Activated CD8-positive, alpha-beta memory T cell treated with anti-CD3 and anti-CD28 coated beads, Interleukin-2, amount 10 ng/mL, durations not matched to agents 7 days and 5 days (primary cell): ENCODE measurements around the gene PCSK6. TPM values are rescaled to one million over a fixed set of nuclear protein-coding genes. Genes with fewer than 3 reads are reported as not detected.
"Not testable (repeated sequence)": the region's sequence is repeated elsewhere in the genome, so short reads cannot be mapped to it uniquely, and the experiment has no call there.

Source experiments
- ATAC-seq: fragments of 150-1000 bp; cut with Tn5 transposase; one replicate; pipeline ENCODE4 v1.10.0; 2021; ENCODE audit warnings: moderate library complexity
- CTCF ChIA-PET: fragments of 350-600 bp; sonication (Branson Sonifier 250); formaldehyde crosslinking; loops from one replicate; lab custom pipeline; 2021; ENCODE audit warnings: antibody characterized with exemption; lab: Charles Lee
- DNase-seq: peaks from one replicate; pipeline ENCODE4 v3.0.0-alpha.2; 2020
- H3K27ac Mint-ChIP-seq: one replicate; pipeline ENCODE4 v1.8.0; 2021; ENCODE audit warnings: mild to moderate bottlenecking, mixed read lengths
- H3K27me3 Mint-ChIP-seq: one replicate; pipeline ENCODE4 v1.8.0; 2021; ENCODE audit warnings: mixed read lengths
- H3K36me3 Mint-ChIP-seq: one replicate; pipeline ENCODE4 v1.8.0; 2021; ENCODE audit warnings: mild to moderate bottlenecking, mixed read lengths
- H3K4me1 Mint-ChIP-seq: one replicate; pipeline ENCODE4 v1.8.0; 2021; ENCODE audit warnings: mixed read lengths
- H3K4me3 Mint-ChIP-seq: one replicate; pipeline ENCODE4 v1.8.0; 2021; ENCODE audit warnings: mild to moderate bottlenecking, moderate library complexity, mixed read lengths
- H3K9me3 Mint-ChIP-seq: one replicate; pipeline ENCODE4 v1.8.0; 2022; ENCODE audit warnings: low read depth, mixed read lengths
- total RNA-seq, 2 experiments: library from RNA; stranded (reverse); gene quantifications; one replicate each; pipeline ENCODE4 v1.2.3, GENCODE V29; 2021

PCSK6 gene
- total RNA-seq, 2 experiments from 2014 or later, result 0.44 to 1.5 TPM

GRCh38 chr15:101464256-101464998 lies 25.1 kb downstream of the PCSK6 start:
- CTCF ChIA-PET, result no interaction called here
- no peak overlapping the region for H3K27ac Mint-ChIP-seq
- DNase-seq, result no peak
- no peak for ATAC-seq
- peaks cover 6% of the 10 kb centered on the region for H3K36me3 Mint-ChIP-seq
- H3K27me3 Mint-ChIP-seq, result peaks cover 7% of the 10 kb centered on the region
- peaks cover 15% of the 10 kb centered on the region for H3K4me1 Mint-ChIP-seq
- peaks cover 4% of the 10 kb centered on the region for H3K9me3 Mint-ChIP-seq
- no peak overlapping the region for H3K4me3 Mint-ChIP-seq

DNA sequence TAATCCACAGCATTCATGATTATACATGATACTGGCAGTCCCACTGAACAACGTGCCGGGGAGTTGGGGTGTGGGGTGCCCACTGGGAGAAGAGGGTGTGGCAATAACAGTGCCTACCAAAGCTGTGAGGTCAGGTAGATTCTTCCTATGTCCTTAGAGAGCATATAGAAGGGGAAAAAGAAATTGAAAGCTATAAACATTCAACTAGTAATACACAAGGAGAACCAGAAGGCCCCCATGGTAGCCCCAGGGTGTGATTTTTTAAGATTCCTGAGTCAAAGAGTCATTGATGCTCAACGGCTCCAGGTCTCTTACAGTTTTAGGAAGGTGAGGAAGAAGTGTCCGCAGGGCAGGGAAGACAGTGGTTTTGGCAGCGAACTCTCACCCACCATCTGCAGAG lies 25.8 kb downstream of the PCSK6 start:
- DNase-seq, H3K4me3 Mint-ChIP-seq, H3K27ac Mint-ChIP-seq, H3K27me3 Mint-ChIP-seq, H3K9me3 Mint-ChIP-seq, H3K36me3 Mint-ChIP-seq, ATAC-seq, CTCF ChIA-PET: not testable (repeated sequence)
- H3K4me1 Mint-ChIP-seq, result peaks cover 15% of the 10 kb centered on the region

DNA sequence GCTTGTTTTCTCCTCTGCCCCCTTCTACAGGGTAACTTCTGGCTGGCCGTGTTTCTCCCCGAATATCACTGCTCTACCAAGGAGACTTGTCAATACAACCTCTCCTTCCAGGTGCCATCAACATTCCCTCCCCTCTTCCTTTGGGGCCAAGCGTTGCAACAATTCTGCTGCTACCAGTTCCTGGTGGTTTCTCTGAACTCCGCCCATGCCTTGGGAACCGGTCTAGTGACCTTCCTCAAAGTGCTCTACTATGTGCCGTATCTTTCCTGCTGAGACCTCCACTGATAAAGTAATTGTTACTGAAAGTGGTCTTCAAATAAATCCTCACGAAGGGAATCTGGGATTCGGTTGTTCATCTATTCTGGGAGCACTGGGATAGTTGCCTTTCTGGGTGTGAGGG lies 26.2 kb downstream of the PCSK6 start:
- Mint-ChIP-seq H3K4me1 (peaks cover 15% of the 10 kb centered on the region), H3K4me3 (no peak overlapping the region), H3K27ac (no peak overlapping the region), H3K9me3 (peaks cover 4% of the 10 kb centered on the region), H3K27me3 (peaks cover 3% of the 10 kb centered on the region), H3K36me3 (peaks cover 6% of the 10 kb centered on the region)
- DNase-seq, result no peak
- ATAC-seq, result no peak
- CTCF ChIA-PET, result no interaction called here

- Mint-ChIP-seq H3K9me3 (peaks cover 4% of the 10 kb centered on the region), H3K4me1 (peaks cover 15% of the 10 kb centered on the region), H3K27ac (peak overlapping the region; percentile 71), H3K27me3 (peaks cover 3% of the 10 kb centered on the region), H3K4me3 (no peak overlapping the region), H3K36me3 (peaks cover 6% of the 10 kb centered on the region)
- CTCF ChIA-PET, result no interaction called here
- peak; percentile 64 for ATAC-seq
- no peak for DNase-seq
Observed at GRCh38 chr15:101461097-101461496, 28.4 kb downstream of the PCSK6 start.

- H3K36me3 Mint-ChIP-seq, result peaks cover 4% of the 10 kb centered on the region
- no peaks in the 10 kb centered on the region for H3K9me3 Mint-ChIP-seq
Observed at GRCh38 chr15:101459579-101460300, 29.8 kb downstream of the PCSK6 start.

DNA sequence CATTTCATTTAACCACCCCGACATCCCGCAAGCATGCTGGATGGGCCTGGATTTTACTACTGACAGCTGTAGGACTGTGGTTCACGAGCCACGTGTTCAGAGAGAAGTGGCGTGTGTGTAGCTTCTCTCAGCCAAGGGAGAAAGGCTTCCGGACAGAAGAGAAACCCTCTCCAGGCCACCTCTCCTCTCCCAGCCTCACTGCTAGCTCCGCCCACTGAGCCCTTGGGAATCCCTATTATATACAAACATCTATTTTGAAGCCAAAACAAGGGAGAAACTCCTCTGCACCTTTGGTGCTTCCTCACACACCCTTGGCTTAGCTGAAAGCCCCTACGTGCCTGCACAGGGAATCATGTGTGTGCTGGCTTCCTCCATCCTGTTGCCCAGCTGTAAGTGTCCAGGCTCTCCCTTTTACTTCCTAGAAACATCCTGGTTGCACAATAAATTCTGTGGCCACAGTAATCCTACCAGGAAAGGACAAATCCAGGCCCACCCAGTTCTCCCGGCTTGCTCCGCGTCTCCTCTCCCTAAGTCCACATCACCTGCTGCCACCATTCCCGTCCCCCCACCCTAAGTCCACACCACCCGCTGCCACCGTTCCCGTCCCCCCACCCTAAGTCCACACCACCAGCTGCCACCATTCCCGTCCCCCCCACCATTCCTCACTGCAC lies 30.5 kb downstream of the PCSK6 start:
- no peaks in the 10 kb centered on the region for H3K9me3 Mint-ChIP-seq
- peaks cover 4% of the 10 kb centered on the region for H3K36me3 Mint-ChIP-seq
- ATAC-seq (no peak), DNase-seq (no peak)
- H3K27ac Mint-ChIP-seq, result no peak overlapping the region
- H3K27me3 Mint-ChIP-seq, result peaks cover 6% of the 10 kb centered on the region
- peaks cover 20% of the 10 kb centered on the region for H3K4me1 Mint-ChIP-seq
- H3K4me3 Mint-ChIP-seq, result no peak overlapping the region
- CTCF ChIA-PET, result no interaction called here

More at GRCh38 chr15:101459579-101460300, 29.8 kb downstream of the PCSK6 start:
- peaks cover 20% of the 10 kb centered on the region for H3K4me1 Mint-ChIP-seq
- H3K27me3 Mint-ChIP-seq, result peaks cover 3% of the 10 kb centered on the region
- no peak overlapping the region for H3K4me3 Mint-ChIP-seq
- CTCF ChIA-PET, result no interaction called here
- DNase-seq (no peak), ATAC-seq (no peak)
- H3K27ac Mint-ChIP-seq, result no peak overlapping the region

DNA sequence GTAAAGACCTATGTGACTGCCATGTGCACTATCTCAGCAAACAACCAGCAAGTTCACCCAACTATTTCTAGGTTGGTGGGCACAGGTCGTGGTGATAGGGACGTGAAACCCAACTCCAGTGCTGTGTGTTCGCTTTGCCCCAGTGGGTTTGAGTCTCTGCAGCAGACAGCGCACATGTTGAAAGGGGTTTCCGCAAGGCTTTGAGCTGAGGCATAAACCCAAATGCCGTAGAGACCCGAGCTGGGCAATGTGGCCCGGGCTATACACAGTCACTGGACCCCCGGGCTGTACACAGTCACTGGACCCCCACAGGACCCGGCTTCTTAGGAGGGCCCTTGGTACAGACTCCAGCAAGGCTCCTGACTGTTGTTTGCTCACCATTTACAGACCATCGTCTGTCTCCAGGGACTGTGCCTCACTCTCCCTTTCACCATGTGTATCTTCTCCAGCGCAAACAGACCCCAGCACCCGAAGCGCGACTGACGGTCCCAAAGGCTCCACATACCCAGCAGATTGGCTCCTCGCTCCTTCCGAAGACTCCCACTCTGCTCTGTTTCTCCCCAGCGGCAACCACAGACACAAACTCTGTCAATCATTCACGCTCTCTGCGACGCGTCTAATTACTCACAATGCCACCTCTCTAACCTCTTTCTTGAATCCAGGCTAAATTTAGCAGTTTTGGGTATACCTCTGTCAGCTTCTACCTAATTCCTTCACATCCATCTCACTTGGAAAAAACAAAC lies 31.2 kb downstream of the PCSK6 start:
- DNase-seq (no peak), ATAC-seq (no peak)
- Mint-ChIP-seq H3K4me1 (peaks cover 20% of the 10 kb centered on the region), H3K9me3 (no peaks in the 10 kb centered on the region), H3K27ac (no peak overlapping the region), H3K4me3 (no peak overlapping the region), H3K36me3 (peaks cover 4% of the 10 kb centered on the region), H3K27me3 (peaks cover 7% of the 10 kb centered on the region)
- CTCF ChIA-PET, result no interaction called here

- ATAC-seq, result no peak
- H3K27ac Mint-ChIP-seq, result no peak overlapping the region
- H3K27me3 Mint-ChIP-seq, result peaks cover 11% of the 10 kb centered on the region
- DNase-seq, result no peak
- H3K4me1 Mint-ChIP-seq, result peaks cover 20% of the 10 kb centered on the region
- CTCF ChIA-PET, result no interaction called here
- H3K36me3 Mint-ChIP-seq, result peaks cover 4% of the 10 kb centered on the region
- H3K4me3 Mint-ChIP-seq, result no peak overlapping the region
- H3K9me3 Mint-ChIP-seq, result no peaks in the 10 kb centered on the region
Observed at GRCh38 chr15:101457696-101458095, 31.8 kb downstream of the PCSK6 start.

- DNase-seq (no peak), ATAC-seq (no peak)
- no peaks in the 10 kb centered on the region for H3K9me3 Mint-ChIP-seq
- peaks cover 17% of the 10 kb centered on the region for H3K4me1 Mint-ChIP-seq
- no peak overlapping the region for H3K4me3 Mint-ChIP-seq
- no peak overlapping the region for H3K27ac Mint-ChIP-seq
- H3K27me3 Mint-ChIP-seq, result peaks cover 20% of the 10 kb centered on the region
- H3K36me3 Mint-ChIP-seq, result peaks cover 2% of the 10 kb centered on the region
- CTCF ChIA-PET, result interaction anchor here (1.0 kb wide), 1 partner anchor 135 kb away, joined by 3 read pairs; no protein-coding TSS in a partner anchor
Observed at GRCh38 chr15:101456057-101456739, 33.3 kb downstream of the PCSK6 start.

DNA sequence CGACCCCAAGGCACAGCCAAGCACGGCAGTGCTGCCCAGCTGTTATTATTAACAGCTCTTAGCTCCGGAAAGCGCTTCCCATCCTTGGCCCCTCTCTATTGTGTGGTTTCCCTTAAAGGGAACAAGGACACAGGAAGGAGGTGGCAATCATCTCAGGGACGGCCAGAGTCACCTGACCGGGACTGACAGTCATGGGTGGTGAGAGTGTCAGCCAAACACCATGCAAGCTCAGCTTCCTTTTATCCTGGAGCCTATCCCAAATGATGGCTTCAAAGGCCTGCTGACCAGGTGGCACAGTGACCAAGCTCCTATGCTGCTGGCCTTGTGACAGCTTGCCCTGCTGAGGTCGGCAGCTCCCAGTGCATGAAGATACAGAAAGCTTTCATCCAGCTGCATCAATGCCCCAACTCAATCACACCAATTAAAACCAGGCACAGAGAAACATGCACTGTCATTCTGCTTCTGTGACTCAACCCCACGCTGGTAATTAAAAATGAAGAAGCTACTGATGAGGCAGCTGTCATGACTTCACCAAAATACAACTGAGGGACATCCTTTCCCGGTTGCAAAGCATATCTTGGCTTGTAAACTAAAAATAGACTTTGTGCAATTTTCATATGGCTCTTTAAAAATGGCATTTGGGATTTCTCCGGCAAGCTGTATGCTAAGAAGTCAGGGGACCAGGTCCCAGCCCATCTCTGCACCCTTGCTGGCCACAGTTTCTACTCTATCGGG lies 34.0 kb downstream of the PCSK6 start:
- H3K9me3 Mint-ChIP-seq, result no peaks in the 10 kb centered on the region
- H3K27ac Mint-ChIP-seq, result no peak overlapping the region
- CTCF ChIA-PET, result no interaction called here
- DNase-seq (no peak), ATAC-seq (peak; percentile 27)
- H3K36me3 Mint-ChIP-seq, result peaks cover 2% of the 10 kb centered on the region
- H3K27me3 Mint-ChIP-seq, result peaks cover 23% of the 10 kb centered on the region
- peaks cover 9% of the 10 kb centered on the region for H3K4me1 Mint-ChIP-seq
- H3K4me3 Mint-ChIP-seq, result no peak overlapping the region

DNA sequence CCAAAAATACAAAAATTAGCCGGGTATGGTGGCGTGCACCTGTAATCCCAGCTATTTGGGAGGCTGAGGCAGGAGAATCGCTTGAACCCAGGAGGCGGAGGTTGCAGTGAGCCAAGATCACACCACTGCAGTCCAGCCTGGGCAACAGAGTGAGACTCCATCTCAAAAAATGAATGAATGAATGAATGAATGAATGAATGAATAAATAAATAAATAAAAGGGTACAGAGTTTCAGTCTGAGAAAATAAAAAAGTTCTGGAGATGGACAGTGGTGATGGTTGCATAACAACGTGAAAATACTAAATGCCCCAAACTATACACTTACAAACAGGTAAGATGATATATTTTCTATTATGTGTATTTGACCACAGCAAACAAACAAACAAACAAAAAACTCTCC lies 34.7 kb downstream of the PCSK6 start:
- H3K36me3 Mint-ChIP-seq, H3K9me3 Mint-ChIP-seq, CTCF ChIA-PET, ATAC-seq, H3K27ac Mint-ChIP-seq, H3K4me3 Mint-ChIP-seq, DNase-seq, H3K4me1 Mint-ChIP-seq: not testable (repeated sequence)
- H3K27me3 Mint-ChIP-seq, result peaks cover 23% of the 10 kb centered on the region

GRCh38 chr15:101454365-101454764 lies 35.1 kb downstream of the PCSK6 start:
- Mint-ChIP-seq H3K4me1 (peaks cover 5% of the 10 kb centered on the region), H3K27ac (no peak overlapping the region), H3K9me3 (no peaks in the 10 kb centered on the region), H3K36me3 (no peaks in the 10 kb centered on the region), H3K4me3 (no peak overlapping the region), H3K27me3 (peaks cover 23% of the 10 kb centered on the region)
- no peak for ATAC-seq
- no peak for DNase-seq
- CTCF ChIA-PET, result no interaction called here
